GM19099 (cell line): Measurements from ENCODE around the gene ACVR2B.

Experiments
- POLR2A ChIP-seq: IDR thresholded peaks from 3 replicates; pipeline ENCODE4 v1.6.1; 2011; ENCODE audit warnings: low read depth; ENCODE audit not compliant: insufficient read length; ENCODE audit errors: extremely low read depth

Gene ACVR2B

GRCh38 chr3:38479431-38480092 is 25.9 kb downstream of the ACVR2B start:
- TF ChIP-seq POLR2A: no peak

- no peak for TF ChIP-seq POLR2A
These were observed 26.4 kb downstream of the ACVR2B start for GRCh38 chr3:38480093-38480445.

GRCh38 chr3:38480930-38481329 is 27.2 kb downstream of the ACVR2B start:
- no peak for TF ChIP-seq POLR2A

GRCh38 chr3:38482951-38483350 is 29.3 kb downstream of the ACVR2B start:
- no peak for TF ChIP-seq POLR2A

- TF ChIP-seq POLR2A: no peak
These were observed 33.6 kb downstream of the ACVR2B start for GRCh38 chr3:38487323-38487722.

GRCh38 chr3:38488949-38489348 is 35.3 kb downstream of the ACVR2B start:
- no peak for TF ChIP-seq POLR2A

- TF ChIP-seq POLR2A: no peak
These were observed 36.1 kb downstream of the ACVR2B start for GRCh38 chr3:38489766-38490165.

GRCh38 chr3:38490281-38491030 is 36.8 kb downstream of the ACVR2B start:
- no peak for TF ChIP-seq POLR2A

GRCh38 chr3:38491215-38491614 is 37.5 kb downstream of the ACVR2B start:
- no peak for TF ChIP-seq POLR2A

GRCh38 chr3:38493031-38493430 is 39.3 kb downstream of the ACVR2B start:
- TF ChIP-seq POLR2A: no peak

- TF ChIP-seq POLR2A: peak; percentile 82
These were observed 42.6 kb downstream of the ACVR2B start, which contains the start of gene EXOG for GRCh38 chr3:38496131-38496910. Gene EXOG (plus strand): TSS chr3:38496340. CDS start chr3:38496368, 28 bp downstream.

GRCh38 chr3:38497031-38497430 is 43.3 kb downstream of the ACVR2B start:
- no peak for TF ChIP-seq POLR2A

- no peak for TF ChIP-seq POLR2A
These were observed 47.2 kb downstream of the ACVR2B start for GRCh38 chr3:38500688-38501417.

- TF ChIP-seq POLR2A: no peak
These were observed 53.4 kb downstream of the ACVR2B start for GRCh38 chr3:38507120-38507519.

GRCh38 chr3:38509732-38510131 is 56.0 kb downstream of the ACVR2B start:
- TF ChIP-seq POLR2A: no peak
